Natural killer cell (primary cell): ENCODE results near the gene LRRC3C. TPM values are rescaled to one million over a fixed set of nuclear protein-coding genes. Genes with fewer than 3 reads are reported as not detected.
"Not testable (repeated sequence)": the region's sequence is repeated elsewhere in the genome, so short reads cannot be mapped to it uniquely, and the experiment has no call there.

ENCODE experiments used
- ATAC-seq, 3 donors: fragments of 150-1000 bp in 2 of 3; fragments of 200-7000 bp in 1 of 3; cut with Tn5 transposase; 1 replicate in 1 of 3; 2 replicates in 2 of 3; pipeline ENCODE4 v1.10.0; 2021; ENCODE audit warnings: mild to moderate bottlenecking in 2 of 3, moderate library complexity in 2 of 3
- DNase-seq, 2 donors: peaks; one replicate each; pipeline versions ENCODE4 v3.0.0 to v3.0.0-alpha.2; 2013 to 2021; ENCODE audit warnings: mixed read lengths in 1 of 2
- H3K27ac ChIP-seq: one replicate; pipeline ENCODE4 v1.5.1; 2013; ENCODE audit warnings: mild to moderate bottlenecking, low read length
- H3K27me3 ChIP-seq: one replicate; pipeline ENCODE4 v1.6.1; 2013; ENCODE audit warnings: low read length; ENCODE audit not compliant: control insufficient read depth, insufficient read depth
- H3K36me3 ChIP-seq: one replicate; pipeline ENCODE4 v1.6.1; 2013; ENCODE audit warnings: low read length; ENCODE audit not compliant: control insufficient read depth, insufficient read depth
- H3K4me1 ChIP-seq: one replicate; pipeline ENCODE4 v1.6.1; 2013; ENCODE audit warnings: low read length; ENCODE audit not compliant: control insufficient read depth, insufficient read depth
- H3K4me3 ChIP-seq: one replicate; pipeline ENCODE4 v1.5.1; 2013; ENCODE audit warnings: low read length
- H3K9me3 ChIP-seq: one replicate; pipeline ENCODE4 v1.6.1; 2013; ENCODE audit warnings: low read length; ENCODE audit not compliant: control insufficient read depth, insufficient read depth
- H3K27ac Mint-ChIP-seq, 2 donors: one replicate each; pipeline ENCODE4 v1.8.0; 2022; ENCODE audit warnings: mild to moderate bottlenecking in 2 of 2, mixed read lengths in 2 of 2, moderate library complexity in 1 of 2
- H3K27me3 Mint-ChIP-seq, 2 donors: one replicate each; pipeline ENCODE4 v1.8.0; 2022; ENCODE audit warnings: low read depth in 2 of 2, mixed read lengths in 2 of 2
- H3K36me3 Mint-ChIP-seq: one replicate; pipeline ENCODE4 v1.8.0; 2022; ENCODE audit warnings: mixed read lengths
- H3K4me1 Mint-ChIP-seq, 2 donors: one replicate each; pipeline ENCODE4 v1.8.0; 2022; ENCODE audit warnings: mixed read lengths in 2 of 2
- H3K4me3 Mint-ChIP-seq: one replicate; pipeline ENCODE4 v1.8.0; 2022; ENCODE audit warnings: mild to moderate bottlenecking, moderate library complexity, mixed read lengths
- H3K9me3 Mint-ChIP-seq, 2 donors: one replicate each; pipeline ENCODE4 v1.8.0; 2022; ENCODE audit warnings: mixed read lengths in 2 of 2
- CTCF ChIP-seq: fragments of 200-600 bp; IDR thresholded peaks from one replicate; pipeline ENCODE4 v1.8.0; 2022; ENCODE audit warnings: antibody characterized with exemption
- WGBS: methylation state at CpG from one replicate; pipeline ENCODE4 v1.1.7; 2013; ENCODE audit warnings: missing lambda C conversion rate; ENCODE audit not compliant: insufficient coverage; 5-methylcytosine and 5-hydroxymethylcytosine counted together
- intact Hi-C: fragments of 100-400 bp; cut with micrococcal nuclease; formaldehyde crosslinking; loops from one replicate; pipeline ENCODE4 v1.14.2; 2022
- total RNA-seq, 4 donors: library from RNA; stranded (reverse); fragments of 120-200 nt in 1 of 4; gene quantifications; one replicate each; pipeline versions ENCODE4 v1.2.3 to v1.2.4, GENCODE V29; 2013 to 2022

LRRC3C gene
- total RNA-seq, 3 donors from 2014 or later (not counting 1 experiment from before 2014, with no cell fraction given), result not detected

- Mint-ChIP-seq H3K4me1 (no peaks in the 10 kb centered on the region), H3K36me3 (no peaks in the 10 kb centered on the region), H3K27me3 (peaks cover 0 to 4% of the 10 kb centered on the region in 2 donors), H3K9me3 (no peaks in the 10 kb centered on the region), H3K27ac (no peak overlapping the region), H3K4me3 (no peak overlapping the region)
- Histone ChIP-seq H3K36me3 (no peaks in the 10 kb centered on the region), H3K27ac (no peak overlapping the region), H3K4me3 (no peak overlapping the region), H3K4me1 (no peaks in the 10 kb centered on the region), H3K27me3 (no peaks in the 10 kb centered on the region), H3K9me3 (no peaks in the 10 kb centered on the region)
- intact Hi-C loops, result no loop called here
- DNase-seq (no peak), ATAC-seq (no peak)
- TF ChIP-seq CTCF, result no peak
- 88% methylated on average over 14 of the region's 14 CpGs for WGBS
Measured at GRCh38 chr17:39943702-39944392, 16.3 kb downstream of the LRRC3C start.

DNA sequence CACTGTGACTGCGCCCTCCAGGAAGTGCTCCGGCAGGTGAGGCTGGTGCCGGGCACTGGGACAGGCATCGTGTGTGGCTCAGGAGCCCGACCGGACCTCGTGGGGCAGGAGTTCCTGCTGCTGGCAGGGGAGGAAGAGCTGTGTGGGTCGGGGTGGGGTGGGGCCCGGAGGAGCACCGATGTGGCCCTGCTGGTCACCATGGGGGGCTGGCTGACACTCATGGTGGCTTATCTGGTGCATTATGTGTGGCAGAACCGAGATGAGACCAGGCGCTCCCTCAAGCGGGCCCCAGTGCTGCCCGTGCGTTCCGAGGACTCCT is 16.8 kb downstream of the LRRC3C start:
- Mint-ChIP-seq H3K27me3 (peaks cover 0 to 4% of the 10 kb centered on the region in 2 donors), H3K27ac (no peak overlapping the region), H3K9me3 (no peaks in the 10 kb centered on the region), H3K4me3 (no peak overlapping the region), H3K36me3 (no peaks in the 10 kb centered on the region), H3K4me1 (no peaks in the 10 kb centered on the region)
- Histone ChIP-seq H3K36me3 (no peaks in the 10 kb centered on the region), H3K27ac (no peak overlapping the region), H3K9me3 (no peaks in the 10 kb centered on the region), H3K27me3 (no peaks in the 10 kb centered on the region), H3K4me1 (no peaks in the 10 kb centered on the region), H3K4me3 (no peak overlapping the region)
- no peak for TF ChIP-seq CTCF
- ATAC-seq (no peak), DNase-seq (no peak)
- 89% methylated on average over 16 of the region's 16 CpGs for WGBS
- intact Hi-C loops, result no loop called here

DNA sequence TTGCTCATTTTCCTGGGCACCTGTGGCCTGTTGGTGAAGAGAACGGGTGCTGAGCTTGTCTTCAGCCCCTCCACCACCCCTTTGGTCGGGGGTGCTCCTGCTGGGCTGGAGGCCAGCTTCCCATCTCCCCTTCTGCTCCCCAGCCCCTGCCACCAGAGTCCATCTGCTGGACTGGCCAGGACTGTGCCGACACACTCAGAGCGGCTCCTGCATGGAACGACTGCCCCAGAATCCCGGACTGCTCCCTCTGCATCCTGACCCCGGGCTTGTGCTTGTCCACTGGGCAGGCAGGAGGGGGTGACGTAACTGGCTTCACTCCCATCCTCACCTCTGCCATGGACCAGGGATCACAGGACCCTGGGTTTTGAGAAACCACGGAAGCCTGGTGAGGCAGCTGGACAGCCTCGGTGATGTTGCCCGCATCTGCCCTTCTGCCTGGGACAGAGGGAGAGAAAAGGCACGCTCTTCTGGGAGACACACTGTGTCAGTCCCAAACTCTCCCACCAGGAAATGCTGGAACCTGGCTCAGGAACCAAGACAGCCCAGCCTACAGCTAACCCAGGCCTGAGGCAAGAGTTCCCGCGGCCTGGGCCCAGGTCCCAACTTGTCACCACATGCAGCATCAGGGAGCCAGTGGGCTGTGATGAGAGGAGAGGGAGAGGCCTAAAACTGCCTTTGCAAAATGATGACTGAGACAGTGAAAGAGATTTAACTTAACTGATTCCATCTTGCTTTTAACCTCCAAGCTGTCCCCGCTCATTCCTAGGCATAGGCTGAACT is 19.2 kb downstream of the LRRC3C start:
- TF ChIP-seq CTCF, result no peak
- ATAC-seq (no peak), DNase-seq (no peak)
- H3K27me3 Mint-ChIP-seq, result peaks cover 0 to 4% of the 10 kb centered on the region in 2 donors
- intact Hi-C loops, result no loop called here
- no peaks in the 10 kb centered on the region for H3K9me3 ChIP-seq
- no peak overlapping the region for H3K4me3 Mint-ChIP-seq
- H3K27ac ChIP-seq, result no peak overlapping the region
- peaks cover under 1% of the 10 kb centered on the region for H3K4me1 ChIP-seq
- no peaks in the 10 kb centered on the region for H3K36me3 Mint-ChIP-seq
- no peak overlapping the region for H3K27ac Mint-ChIP-seq
- H3K27me3 ChIP-seq, result no peaks in the 10 kb centered on the region
- H3K9me3 Mint-ChIP-seq, result no peaks in the 10 kb centered on the region
- H3K4me3 ChIP-seq, result no peak overlapping the region
- WGBS, result 89% methylated on average over 14 of the region's 15 CpGs
- H3K4me1 Mint-ChIP-seq, result no peaks in the 10 kb centered on the region
- no peaks in the 10 kb centered on the region for H3K36me3 ChIP-seq

- H3K4me3 Mint-ChIP-seq, H3K9me3 ChIP-seq, H3K36me3 Mint-ChIP-seq, H3K27me3 ChIP-seq, H3K27ac ChIP-seq, intact Hi-C loops, H3K9me3 Mint-ChIP-seq, H3K36me3 ChIP-seq, H3K4me3 ChIP-seq, H3K27ac Mint-ChIP-seq, H3K4me1 Mint-ChIP-seq, H3K27me3 Mint-ChIP-seq, ATAC-seq: not testable (repeated sequence)
- 65% methylated on average over 5 of the region's 5 CpGs for WGBS
- peak in 1 of 2 donors; percentile 39 for DNase-seq
- H3K4me1 ChIP-seq, result peaks cover 13% of the 10 kb centered on the region
Measured at GRCh38 chr17:39948489-39948828, 20.9 kb downstream of the LRRC3C start.
